Measurements from ENCODE around the gene GMPR.

GMPR gene

GRCh38 chr6:16243055-16243454, 4.7 kb downstream of the GMPR start:
- H3K4me3 ChIP-seq (ENCODE audit: low read depth, low read length), result no peak overlapping the region
- TF ChIP-seq CTCF (IDR thresholded peaks at IDR 0.05; ENCODE audit: low read depth, low read length), result no peak

- no peak for TF ChIP-seq CTCF (IDR thresholded peaks at IDR 0.05; ENCODE audit: low read depth, low read length)
These were observed 5.3 kb downstream of the GMPR start for GRCh38 chr6:16243664-16244063.

GRCh38 chr6:16244446-16244845, 6.1 kb downstream of the GMPR start:
- no peak overlapping the region for H3K4me3 ChIP-seq (ENCODE audit: low read depth, low read length)
- TF ChIP-seq CTCF (IDR thresholded peaks at IDR 0.05; ENCODE audit: low read depth, low read length), result no peak

More at GRCh38 chr6:16243664-16244063, 5.3 kb downstream of the GMPR start:
- no peak overlapping the region for H3K4me3 ChIP-seq (ENCODE audit: low read depth, low read length)

GRCh38 chr6:16244869-16245451, 6.6 kb downstream of the GMPR start:
- H3K4me3 ChIP-seq (ENCODE audit: low read depth, low read length), result no peak overlapping the region
- TF ChIP-seq CTCF (IDR thresholded peaks at IDR 0.05; ENCODE audit: low read depth, low read length), result no peak

GRCh38 chr6:16248271-16248853, 10.0 kb downstream of the GMPR start:
- TF ChIP-seq CTCF (IDR thresholded peaks at IDR 0.05; ENCODE audit: low read depth, low read length), result no peak
- no peak overlapping the region for H3K4me3 ChIP-seq (ENCODE audit: low read depth, low read length)

- TF ChIP-seq CTCF (IDR thresholded peaks at IDR 0.05; ENCODE audit: low read depth, low read length), result no peak
- no peak overlapping the region for H3K4me3 ChIP-seq (ENCODE audit: low read depth, low read length)
These were observed 11.6 kb downstream of the GMPR start for GRCh38 chr6:16249971-16250370.

GRCh38 chr6:16251706-16252105, 13.3 kb downstream of the GMPR start:
- no peak for TF ChIP-seq CTCF (IDR thresholded peaks at IDR 0.05; ENCODE audit: low read depth, low read length)
- H3K4me3 ChIP-seq (ENCODE audit: low read depth, low read length), result no peak overlapping the region
